Measurements from ENCODE around the gene BBS12. TPM values are rescaled to one million over a fixed set of nuclear protein-coding genes. Genes with fewer than 3 reads are reported as not detected.

BBS12 gene
- total and polyA plus RNA-seq, 2 donors (not counting 1 experiment from before 2014, with no cell fraction given) = 0.25 to 3.4 TPM

DNA sequence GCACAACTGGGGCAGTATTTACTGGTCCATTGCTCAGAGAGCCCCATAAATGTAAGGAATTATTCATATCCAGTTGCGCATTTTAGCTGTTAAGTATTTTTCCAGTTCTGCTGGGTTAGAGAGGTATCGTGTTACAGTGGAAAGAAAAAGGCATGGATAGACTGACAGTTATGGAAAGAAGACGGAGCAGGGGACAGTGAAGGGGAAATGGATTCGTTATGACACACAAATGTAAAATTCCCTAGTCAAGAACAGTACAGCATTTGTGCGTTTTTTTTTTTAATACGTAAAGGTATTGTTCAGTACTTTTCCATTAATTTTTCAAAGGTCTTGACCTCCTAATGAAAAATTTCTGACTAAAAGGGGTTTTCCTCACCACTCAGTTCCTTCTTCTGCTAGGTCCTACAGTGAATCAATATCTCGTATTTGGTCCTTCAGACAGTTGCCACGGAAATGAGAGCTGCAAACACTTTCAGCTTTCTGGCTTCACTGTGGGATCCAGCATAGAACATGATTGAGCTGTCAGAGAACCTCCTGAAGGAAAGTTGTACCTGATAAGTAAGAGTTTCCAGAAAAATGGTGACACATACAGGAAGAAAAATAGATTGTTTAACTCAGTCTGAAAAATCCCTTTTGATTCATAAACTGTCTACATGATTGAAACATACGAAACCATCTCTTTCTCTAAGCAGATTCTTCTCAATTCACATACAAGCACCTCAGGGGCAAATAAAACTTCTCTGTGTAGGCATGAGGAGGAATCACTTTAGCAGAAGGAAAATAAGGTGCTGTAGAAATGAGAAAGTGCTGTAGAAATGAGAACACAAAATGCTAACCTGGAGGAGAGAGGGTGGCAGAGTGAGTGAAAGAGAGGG, 21.8 kb upstream of the BBS12 start:
- ChIA-PET CTCF (no interaction called here), POLR2A (no interaction called here)
- Histone ChIP-seq H3K9ac (ENCODE audit: low read length) (no peak overlapping the region), H3K27me3 (replicated peaks in 1 of 4; ENCODE audit: control extremely low read depth in 1 of 4, control insufficient read depth in 3 of 4, insufficient read depth in 4 of 4, low read length in 3 of 4) (no peaks in the 10 kb centered on the region), H3K36me3 (replicated peaks in 1 of 2; ENCODE audit: control extremely low read depth in 1 of 2, control insufficient read depth in 1 of 2, extremely low read depth in 1 of 2, insufficient read depth in 2 of 2, low read length in 1 of 2) (no peaks in the 10 kb centered on the region), H3K9me3 (ENCODE audit: control extremely low read depth in 1 of 3, control insufficient read depth in 2 of 3, insufficient read depth in 1 of 3, low read length in 2 of 3) (no peaks in the 10 kb centered on the region), H3K4me1 (ENCODE audit: control insufficient read depth in 2 of 2, insufficient read depth in 2 of 2, low read length in 2 of 2) (no peaks in the 10 kb centered on the region), H2AFZ (ENCODE audit: insufficient read depth, low read depth, low read length, poor library complexity, severe bottlenecking) (no peak overlapping the region), H3K79me2 (ENCODE audit: control insufficient read depth, insufficient read depth, low read length) (no peaks in the 10 kb centered on the region), H3K27ac (ENCODE audit: low read length in 2 of 2) (no peak overlapping the region), H3K4me2 (replicated peaks; ENCODE audit: low read depth, low read length, poor library complexity, severe bottlenecking) (no peak overlapping the region), H3K4me3 (ENCODE audit: control extremely low read depth in 1 of 5, extremely low read depth in 1 of 5, insufficient read depth in 1 of 5, low read depth in 2 of 5, low read length in 4 of 5) (no peak overlapping the region), H4K20me1 (ENCODE audit: control insufficient read depth, insufficient read depth, low read length, poor library complexity, severe bottlenecking) (no peaks in the 10 kb centered on the region)
- peaks cover 2% of the 10 kb centered on the region for H3K4me1 Mint-ChIP-seq
- H3K4me3 Mint-ChIP-seq = no peak overlapping the region
- WGBS (ENCODE audit: insufficient coverage) = 100% methylated on average over 2 of the region's 9 CpGs
- H3K27me3 Mint-ChIP-seq = peaks cover 7% of the 10 kb centered on the region
- ATAC-seq (ENCODE audit: low read depth) (no peak), DNase-seq (no peak)
- intact Hi-C loops (cut with micrococcal nuclease) = no loop called here
- no peak for TF ChIP-seq CTCF (IDR thresholded peaks at IDR 0.05)
- no peak for TF ChIP-seq EZH2 (IDR thresholded peaks at IDR 0.05; ENCODE audit: borderline replicate concordance, insufficient read depth, low read depth, low read length, poor library complexity, severe bottlenecking)
- no peaks in the 10 kb centered on the region for H3K9me3 Mint-ChIP-seq (ENCODE audit: insufficient read depth)
- no peak overlapping the region for H3K27ac Mint-ChIP-seq

- no peak for ATAC-seq (ENCODE audit: low read depth)
- H3K4me1 ChIP-seq (ENCODE audit: control insufficient read depth in 2 of 2, insufficient read depth in 2 of 2, low read length in 2 of 2) = no peaks in the 10 kb centered on the region
- H4K20me1 ChIP-seq (ENCODE audit: control insufficient read depth, insufficient read depth, low read length, poor library complexity, severe bottlenecking) = no peaks in the 10 kb centered on the region
- no peaks in the 10 kb centered on the region for H3K9me3 Mint-ChIP-seq (ENCODE audit: insufficient read depth)
- TF ChIP-seq CTCF (IDR thresholded peaks at IDR 0.05) (no peak), EZH2 (IDR thresholded peaks at IDR 0.05; ENCODE audit: borderline replicate concordance, insufficient read depth, low read depth, low read length, poor library complexity, severe bottlenecking) (no peak)
- no peak overlapping the region for H3K4me2 ChIP-seq (replicated peaks; ENCODE audit: low read depth, low read length, poor library complexity, severe bottlenecking)
- no peak for DNase-seq
- no peak overlapping the region for H3K9ac ChIP-seq (ENCODE audit: low read length)
- no peaks in the 10 kb centered on the region for H3K79me2 ChIP-seq (ENCODE audit: control insufficient read depth, insufficient read depth, low read length)
- intact Hi-C loops (cut with micrococcal nuclease) = no loop called here
- no peak overlapping the region for H3K27ac Mint-ChIP-seq
- H3K36me3 ChIP-seq (replicated peaks in 1 of 2; ENCODE audit: control extremely low read depth in 1 of 2, control insufficient read depth in 1 of 2, extremely low read depth in 1 of 2, insufficient read depth in 2 of 2, low read length in 1 of 2) = no peaks in the 10 kb centered on the region
- peaks cover 7% of the 10 kb centered on the region for H3K27me3 Mint-ChIP-seq
- no peak overlapping the region for H3K27ac ChIP-seq (ENCODE audit: low read length in 2 of 2)
- no peaks in the 10 kb centered on the region for H3K27me3 ChIP-seq (replicated peaks in 1 of 4; ENCODE audit: control extremely low read depth in 1 of 4, control insufficient read depth in 3 of 4, insufficient read depth in 4 of 4, low read length in 3 of 4)
- H3K9me3 ChIP-seq (ENCODE audit: control extremely low read depth in 1 of 3, control insufficient read depth in 2 of 3, insufficient read depth in 1 of 3, low read length in 2 of 3) = no peaks in the 10 kb centered on the region
- no peak overlapping the region for H3K4me3 ChIP-seq (ENCODE audit: control extremely low read depth in 1 of 5, extremely low read depth in 1 of 5, insufficient read depth in 1 of 5, low read depth in 2 of 5, low read length in 4 of 5)
- peaks cover 2% of the 10 kb centered on the region for H3K4me1 Mint-ChIP-seq
- ChIA-PET POLR2A (no interaction called here), CTCF (no interaction called here)
- H3K4me3 Mint-ChIP-seq = no peak overlapping the region
- no peak overlapping the region for H2AFZ ChIP-seq (ENCODE audit: insufficient read depth, low read depth, low read length, poor library complexity, severe bottlenecking)
These were observed 20.6 kb upstream of the BBS12 start for GRCh38 chr4:122711919-122712318.

Measured in B cell (primary cell).